Effector memory CD8-positive, alpha-beta T cell (primary cell): ENCODE data around the gene PLA2G6.

Experiments
- ATAC-seq: fragments of 150-1000 bp; cut with Tn5 transposase; replicated peaks from 2 replicates; pipeline ENCODE4 v1.10.0; 2021; ENCODE audit warnings: mild to moderate bottlenecking, moderate library complexity
- DNase-seq, 3 experiments: peaks; one replicate each; pipeline ENCODE4 v3.0.0; 2021
- H3K27ac Mint-ChIP-seq, 2 donors: one replicate each; pipeline ENCODE4 v1.8.0; 2022; ENCODE audit warnings: mild to moderate bottlenecking in 2 of 2, mixed read lengths in 2 of 2, moderate library complexity in 2 of 2
- H3K27me3 Mint-ChIP-seq, 2 donors: one replicate each; pipeline ENCODE4 v1.8.0; 2022; ENCODE audit warnings: mixed read lengths in 2 of 2
- H3K36me3 Mint-ChIP-seq: one replicate; pipeline ENCODE4 v1.8.0; 2022; ENCODE audit warnings: mild to moderate bottlenecking, moderate library complexity, mixed read lengths; ENCODE audit not compliant: insufficient read depth
- H3K4me1 Mint-ChIP-seq, 2 donors: one replicate each; pipeline ENCODE4 v1.8.0; 2022; ENCODE audit warnings: low read depth in 2 of 2, mixed read lengths in 2 of 2
- H3K4me3 Mint-ChIP-seq, 2 donors: one replicate each; pipeline ENCODE4 v1.8.0; 2022; ENCODE audit warnings: mild to moderate bottlenecking in 2 of 2, mixed read lengths in 2 of 2, moderate library complexity in 2 of 2
- H3K9me3 Mint-ChIP-seq, 2 donors: one replicate each; pipeline ENCODE4 v1.8.0; 2022; ENCODE audit warnings: mixed read lengths in 2 of 2

The PLA2G6 gene

GRCh38 chr22:38110008-38110862 is 71.4 kb downstream of the PLA2G6 start, which contains the start of gene BAIAP2L2:
Gene BAIAP2L2, minus strand, starts transcription at chr22:38110684. Its CDS starts 159 bp downstream, at chr22:38110525.
- H3K27me3 Mint-ChIP-seq, result no peaks in the 10 kb centered on the region
- H3K36me3 Mint-ChIP-seq, result peaks cover 46% of the 10 kb centered on the region
- H3K4me1 Mint-ChIP-seq, result peaks cover 6 to 20% of the 10 kb centered on the region in 2 donors
- DNase-seq (no peak), ATAC-seq (no peak)
- H3K27ac Mint-ChIP-seq, result peak within 1 kb of the TSS; percentile 94 to 96
- H3K4me3 Mint-ChIP-seq, result peak within 1 kb of the TSS; percentile 52
- H3K9me3 Mint-ChIP-seq, result no peaks in the 10 kb centered on the region

GRCh38 chr22:38109371-38110001 is 72.1 kb downstream of the PLA2G6 start:
- Mint-ChIP-seq H3K36me3 (peaks cover 45% of the 10 kb centered on the region), H3K9me3 (no peaks in the 10 kb centered on the region), H3K27me3 (no peaks in the 10 kb centered on the region), H3K4me3 (peak overlapping the region; percentile 52), H3K4me1 (peaks cover 12 to 23% of the 10 kb centered on the region in 2 donors), H3K27ac (peak overlapping the region; percentile 94 to 96)
- DNase-seq (peak in 1 of 3 experiments; percentile 16), ATAC-seq (peak; percentile 27)

- Mint-ChIP-seq H3K27ac (peak overlapping the region; percentile 65 to 96), H3K36me3 (peaks cover 43% of the 10 kb centered on the region), H3K4me1 (peaks cover 16 to 25% of the 10 kb centered on the region in 2 donors), H3K9me3 (no peaks in the 10 kb centered on the region), H3K4me3 (peak overlapping the region in 1 of 2 donors; percentile 54), H3K27me3 (no peaks in the 10 kb centered on the region)
- DNase-seq (no peak), ATAC-seq (peak; percentile 64)
Observed at GRCh38 chr22:38108561-38109319, 72.9 kb downstream of the PLA2G6 start.

- ATAC-seq (no peak), DNase-seq (no peak)
- Mint-ChIP-seq H3K4me3 (no peak overlapping the region), H3K36me3 (peaks cover 41% of the 10 kb centered on the region), H3K27ac (peak overlapping the region in 1 of 2 donors; percentile 86), H3K27me3 (no peaks in the 10 kb centered on the region), H3K9me3 (no peaks in the 10 kb centered on the region), H3K4me1 (peaks cover 16 to 25% of the 10 kb centered on the region in 2 donors)
Observed at GRCh38 chr22:38107692-38108515, 73.7 kb downstream of the PLA2G6 start.

- ATAC-seq, result no peak
- Mint-ChIP-seq H3K9me3 (no peaks in the 10 kb centered on the region), H3K27me3 (no peaks in the 10 kb centered on the region), H3K4me1 (peaks cover 16 to 25% of the 10 kb centered on the region in 2 donors), H3K36me3 (peaks cover 39% of the 10 kb centered on the region), H3K27ac (no peak overlapping the region), H3K4me3 (peak overlapping the region in 1 of 2 donors; percentile 18)
- no peak for DNase-seq
Observed at GRCh38 chr22:38106814-38107578, 74.6 kb downstream of the PLA2G6 start.

- no peak for DNase-seq
- peaks cover 12% of the 10 kb centered on the region for H3K36me3 Mint-ChIP-seq
- H3K4me1 Mint-ChIP-seq, result peaks cover 20 to 28% of the 10 kb centered on the region in 2 donors
- H3K27me3 Mint-ChIP-seq, result no peaks in the 10 kb centered on the region
- H3K9me3 Mint-ChIP-seq, result no peaks in the 10 kb centered on the region
- H3K27ac Mint-ChIP-seq, result peak overlapping the region; percentile 80 to 92
- ATAC-seq, result no peak
- peak overlapping the region; percentile 33 to 49 for H3K4me3 Mint-ChIP-seq
Observed at GRCh38 chr22:38104084-38104483, 77.5 kb downstream of the PLA2G6 start.

GRCh38 chr22:38103641-38104040 is 78.0 kb downstream of the PLA2G6 start:
- Mint-ChIP-seq H3K4me3 (no peak overlapping the region), H3K9me3 (no peaks in the 10 kb centered on the region), H3K27ac (peak overlapping the region in 1 of 2 donors; percentile 44)

GRCh38 chr22:38098410-38099249 is 83.0 kb downstream of the PLA2G6 start:
- no peak overlapping the region for H3K27ac Mint-ChIP-seq
- no peaks in the 10 kb centered on the region for H3K27me3 Mint-ChIP-seq
- DNase-seq, result no peak
- no peak overlapping the region for H3K4me3 Mint-ChIP-seq
- no peak for ATAC-seq
- H3K36me3 Mint-ChIP-seq, result no peaks in the 10 kb centered on the region
- no peaks in the 10 kb centered on the region for H3K9me3 Mint-ChIP-seq
- H3K4me1 Mint-ChIP-seq, result peaks cover 4 to 6% of the 10 kb centered on the region in 2 donors

More at GRCh38 chr22:38103641-38104040, 78.0 kb downstream of the PLA2G6 start:
- Mint-ChIP-seq H3K4me1 (peaks cover 20 to 27% of the 10 kb centered on the region in 2 donors), H3K27me3 (no peaks in the 10 kb centered on the region), H3K36me3 (peaks cover 8% of the 10 kb centered on the region)
- DNase-seq (no peak), ATAC-seq (no peak)

- H3K4me1 Mint-ChIP-seq, result peaks cover 4 to 6% of the 10 kb centered on the region in 2 donors
- no peaks in the 10 kb centered on the region for H3K36me3 Mint-ChIP-seq
- no peaks in the 10 kb centered on the region for H3K9me3 Mint-ChIP-seq
- ATAC-seq (no peak), DNase-seq (no peak)
- H3K4me3 Mint-ChIP-seq, result no peak overlapping the region
- peak overlapping the region in 1 of 2 donors; percentile 89 for H3K27ac Mint-ChIP-seq
- no peaks in the 10 kb centered on the region for H3K27me3 Mint-ChIP-seq
Observed at GRCh38 chr22:38097557-38098409, 83.8 kb downstream of the PLA2G6 start.

- no peaks in the 10 kb centered on the region for H3K9me3 Mint-ChIP-seq
- H3K4me1 Mint-ChIP-seq, result peaks cover 4 to 6% of the 10 kb centered on the region in 2 donors
- H3K36me3 Mint-ChIP-seq, result no peaks in the 10 kb centered on the region
- no peaks in the 10 kb centered on the region for H3K27me3 Mint-ChIP-seq
- ATAC-seq (no peak), DNase-seq (no peak)
- no peak overlapping the region for H3K4me3 Mint-ChIP-seq
- peak overlapping the region in 1 of 2 donors; percentile 89 for H3K27ac Mint-ChIP-seq
Observed at GRCh38 chr22:38097058-38097457, 84.6 kb downstream of the PLA2G6 start.

- Mint-ChIP-seq H3K36me3 (no peaks in the 10 kb centered on the region), H3K4me1 (peaks cover 0 to 1% of the 10 kb centered on the region in 2 donors), H3K4me3 (no peak overlapping the region), H3K27ac (no peak overlapping the region), H3K27me3 (peaks cover 12 to 15% of the 10 kb centered on the region in 2 donors), H3K9me3 (no peaks in the 10 kb centered on the region)
- no peak for ATAC-seq
- no peak for DNase-seq
Observed at GRCh38 chr22:38089474-38089851, 92.2 kb downstream of the PLA2G6 start.
